ENCODE data around the gene HUS1.

HUS1 gene

DNA sequence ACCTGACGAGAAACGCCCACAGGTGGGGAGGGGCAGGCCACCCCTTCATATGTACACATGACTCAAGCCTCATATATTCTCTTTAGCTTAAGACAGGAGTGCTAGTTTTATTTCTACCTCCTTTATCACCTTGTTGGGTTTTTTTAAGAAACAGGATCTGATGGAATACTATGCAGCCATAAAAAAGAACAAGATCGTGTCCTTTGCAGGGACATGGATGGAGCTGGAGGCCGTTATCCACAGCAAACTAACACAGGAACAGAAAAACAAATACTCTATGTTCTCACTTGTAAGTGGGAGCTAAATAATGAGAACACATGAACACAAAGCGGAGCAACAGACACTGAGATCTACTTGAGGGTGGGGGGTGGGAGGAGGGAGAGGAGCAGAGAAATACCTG, 11.2 kb upstream of the HUS1 start:
- TF ChIP-seq, protein P1, sequence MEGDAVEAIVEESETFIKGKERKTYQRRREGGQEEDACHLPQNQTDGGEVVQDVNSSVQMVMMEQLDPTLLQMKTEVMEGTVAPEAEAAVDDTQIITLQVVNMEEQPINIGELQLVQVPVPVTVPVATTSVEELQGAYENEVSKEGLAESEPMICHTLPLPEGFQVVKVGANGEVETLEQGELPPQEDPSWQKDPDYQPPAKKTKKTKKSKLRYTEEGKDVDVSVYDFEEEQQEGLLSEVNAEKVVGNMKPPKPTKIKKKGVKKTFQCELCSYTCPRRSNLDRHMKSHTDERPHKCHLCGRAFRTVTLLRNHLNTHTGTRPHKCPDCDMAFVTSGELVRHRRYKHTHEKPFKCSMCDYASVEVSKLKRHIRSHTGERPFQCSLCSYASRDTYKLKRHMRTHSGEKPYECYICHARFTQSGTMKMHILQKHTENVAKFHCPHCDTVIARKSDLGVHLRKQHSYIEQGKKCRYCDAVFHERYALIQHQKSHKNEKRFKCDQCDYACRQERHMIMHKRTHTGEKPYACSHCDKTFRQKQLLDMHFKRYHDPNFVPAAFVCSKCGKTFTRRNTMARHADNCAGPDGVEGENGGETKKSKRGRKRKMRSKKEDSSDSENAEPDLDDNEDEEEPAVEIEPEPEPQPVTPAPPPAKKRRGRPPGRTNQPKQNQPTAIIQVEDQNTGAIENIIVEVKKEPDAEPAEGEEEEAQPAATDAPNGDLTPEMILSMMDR (IDR thresholded peaks at IDR 0.05): no peak

DNA sequence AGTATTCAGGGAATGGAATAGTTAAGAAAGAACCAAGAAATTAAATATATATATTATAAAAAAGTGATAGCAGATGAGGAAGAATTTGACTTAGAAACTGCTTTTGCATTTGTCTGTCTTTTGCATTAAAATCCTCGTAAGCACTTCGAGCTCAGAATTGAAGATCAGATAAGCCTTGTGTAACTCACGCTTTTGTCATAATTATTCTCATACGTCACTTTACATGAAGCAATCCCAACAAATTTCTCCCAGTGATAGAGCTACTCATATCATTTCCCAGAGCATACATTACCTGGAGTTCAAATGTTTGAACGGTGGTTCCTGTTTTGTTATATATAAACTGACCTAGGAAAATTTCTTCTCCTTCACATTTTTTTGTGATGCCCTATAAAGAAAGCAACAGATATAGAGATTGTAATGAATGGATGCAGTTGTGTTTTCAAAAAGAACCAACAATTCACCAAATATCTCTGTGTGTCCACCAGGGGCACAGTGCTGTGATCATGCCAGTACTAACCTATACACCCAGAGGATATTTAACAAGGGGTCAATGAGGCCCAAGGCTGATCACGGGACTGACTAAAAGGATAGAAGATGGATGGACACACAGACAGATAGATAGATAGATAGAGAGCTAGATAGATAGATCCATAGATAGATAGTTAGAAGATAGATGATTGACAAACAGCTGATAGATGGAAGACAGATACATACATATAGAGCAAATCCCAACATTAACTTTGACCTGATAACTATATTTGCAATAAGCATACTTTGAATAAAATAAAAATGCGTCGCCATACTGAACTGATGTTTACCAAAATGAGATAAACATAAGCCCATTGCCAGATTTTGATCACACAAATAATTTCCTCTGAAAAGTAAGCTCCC, 9.3 kb upstream of the HUS1 start:
- TF ChIP-seq, protein P1 (IDR thresholded peaks at IDR 0.05): peak; percentile 26; the same call in 1 of the 2 replicates

DNA sequence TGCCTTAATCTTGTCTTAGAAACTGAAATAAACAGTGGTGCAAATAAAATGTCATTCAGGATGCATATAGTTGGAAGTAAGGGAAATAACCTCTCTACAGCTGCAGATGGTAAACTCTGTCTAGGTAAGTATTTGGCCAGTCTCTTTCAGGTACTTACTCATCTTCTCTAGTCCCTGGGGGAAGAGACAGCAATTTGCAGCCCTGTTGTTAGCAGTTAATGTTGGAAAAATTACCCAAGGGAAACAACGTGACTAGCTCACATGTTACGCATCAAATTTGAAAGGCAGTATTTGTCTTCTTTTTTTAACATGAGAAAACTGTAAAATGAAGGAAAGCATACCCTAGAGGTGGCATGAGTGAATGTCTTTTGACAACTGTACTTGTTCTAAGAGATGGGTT, 3.2 kb upstream of the HUS1 start:
- TF ChIP-seq, protein P1 (IDR thresholded peaks at IDR 0.05): no peak

DNA sequence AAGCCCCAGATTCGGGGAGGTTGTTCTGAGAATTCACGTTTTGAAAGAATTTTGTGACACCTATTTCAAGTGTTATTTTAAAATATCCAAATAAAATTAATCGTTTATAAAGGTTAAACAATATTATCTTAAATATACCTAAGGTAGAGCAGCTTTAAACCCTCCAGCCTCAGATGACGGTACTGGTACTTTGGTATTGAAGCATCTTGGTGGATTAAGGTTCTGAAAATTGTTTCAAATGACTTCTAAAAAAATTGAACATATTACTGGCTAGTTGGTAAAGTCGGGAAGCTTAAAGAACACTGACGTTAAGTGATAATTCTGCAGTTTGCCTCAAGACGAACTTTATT, 392 bp upstream of the HUS1 start:
- TF ChIP-seq, protein P1 (IDR thresholded peaks at IDR 0.05): no peak

DNA sequence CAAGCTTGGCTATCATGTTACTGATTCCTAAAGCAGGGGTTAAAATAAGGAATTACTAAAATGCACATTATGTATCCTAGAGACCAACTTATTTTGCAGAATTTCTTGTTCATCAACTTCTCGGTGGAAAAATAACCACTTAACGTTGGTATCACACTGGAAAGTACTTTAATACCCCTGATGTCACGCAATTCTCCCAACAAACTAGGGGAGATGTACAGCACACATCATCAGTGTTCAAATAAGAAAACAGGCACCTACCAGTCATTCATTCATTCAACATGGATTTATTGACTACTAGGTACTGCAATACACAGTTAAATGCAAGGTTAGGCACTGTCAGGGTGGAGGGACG, 648 bp downstream of the HUS1 start:
- TF ChIP-seq, protein P1 (IDR thresholded peaks at IDR 0.05): no peak

DNA sequence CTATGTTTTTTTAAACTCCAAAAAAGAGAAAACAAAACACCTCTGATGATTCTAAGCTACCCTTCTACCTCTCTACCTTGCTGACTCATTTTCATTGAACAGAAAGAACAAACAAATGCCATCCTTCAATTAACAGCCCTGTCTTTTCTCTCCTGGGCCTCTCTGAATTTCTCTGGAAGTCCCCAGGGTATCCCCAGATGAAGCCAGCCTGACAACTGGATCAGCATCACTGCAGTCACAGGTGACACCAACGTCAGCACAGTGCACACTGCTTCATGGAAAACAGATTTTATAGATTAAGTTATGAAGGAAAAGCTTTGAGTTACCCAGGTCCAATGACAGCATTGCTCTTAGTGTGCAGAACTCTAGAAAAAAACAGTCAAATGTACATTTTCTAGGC, 5.7 kb downstream of the HUS1 start:
- TF ChIP-seq, protein P1 (IDR thresholded peaks at IDR 0.05): no peak

DNA sequence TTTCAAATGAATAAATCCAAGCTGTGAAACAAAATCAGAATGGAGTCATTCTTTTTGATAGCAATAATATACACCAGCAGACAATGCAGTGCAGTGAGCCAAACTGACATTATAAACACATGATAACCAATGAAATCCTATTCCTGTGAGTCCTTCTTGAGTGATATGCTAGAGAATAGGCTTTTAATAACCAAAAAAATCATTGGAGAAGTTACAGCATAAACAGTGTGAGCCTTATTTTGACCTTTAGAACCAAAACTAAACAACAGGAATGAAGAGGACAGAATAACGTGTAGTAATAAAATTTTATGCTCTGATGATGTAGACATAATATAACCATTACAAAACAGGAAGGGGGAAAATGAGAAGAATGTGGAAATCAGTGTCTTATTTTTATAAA, 8.7 kb downstream of the HUS1 start:
- TF ChIP-seq, protein P1 (IDR thresholded peaks at IDR 0.05): no peak

Measured in LNCAP (cell line).